Islet of Langerhans (tissue), 1 donor: ENCODE data around the gene RABL6.

Source experiments
- FAIRE-seq: peaks from one replicate; lab custom pipeline; 2011; peaks lifted over from hg19 to GRCh38; lab: Jason Lieb, UNC

The RABL6 gene

GRCh38 chr9:136847088-136847825 lies 39.5 kb downstream of the RABL6 start:
- no peak for FAIRE-seq

- no peak for FAIRE-seq
Observed at GRCh38 chr9:136847826-136848392, 40.2 kb downstream of the RABL6 start.

- FAIRE-seq: no peak
Observed at GRCh38 chr9:136848393-136849037, 40.8 kb downstream of the RABL6 start.

- peak; percentile 98 for FAIRE-seq
Observed at GRCh38 chr9:136849038-136849959, 41.6 kb downstream of the RABL6 start, which contains the start of gene PHPT1. Gene PHPT1 (plus strand): TSS chr9:136849409. CDS start chr9:136849431, 22 bp downstream.

- no peak for FAIRE-seq
Observed at GRCh38 chr9:136849960-136850865, 42.5 kb downstream of the RABL6 start.

DNA sequence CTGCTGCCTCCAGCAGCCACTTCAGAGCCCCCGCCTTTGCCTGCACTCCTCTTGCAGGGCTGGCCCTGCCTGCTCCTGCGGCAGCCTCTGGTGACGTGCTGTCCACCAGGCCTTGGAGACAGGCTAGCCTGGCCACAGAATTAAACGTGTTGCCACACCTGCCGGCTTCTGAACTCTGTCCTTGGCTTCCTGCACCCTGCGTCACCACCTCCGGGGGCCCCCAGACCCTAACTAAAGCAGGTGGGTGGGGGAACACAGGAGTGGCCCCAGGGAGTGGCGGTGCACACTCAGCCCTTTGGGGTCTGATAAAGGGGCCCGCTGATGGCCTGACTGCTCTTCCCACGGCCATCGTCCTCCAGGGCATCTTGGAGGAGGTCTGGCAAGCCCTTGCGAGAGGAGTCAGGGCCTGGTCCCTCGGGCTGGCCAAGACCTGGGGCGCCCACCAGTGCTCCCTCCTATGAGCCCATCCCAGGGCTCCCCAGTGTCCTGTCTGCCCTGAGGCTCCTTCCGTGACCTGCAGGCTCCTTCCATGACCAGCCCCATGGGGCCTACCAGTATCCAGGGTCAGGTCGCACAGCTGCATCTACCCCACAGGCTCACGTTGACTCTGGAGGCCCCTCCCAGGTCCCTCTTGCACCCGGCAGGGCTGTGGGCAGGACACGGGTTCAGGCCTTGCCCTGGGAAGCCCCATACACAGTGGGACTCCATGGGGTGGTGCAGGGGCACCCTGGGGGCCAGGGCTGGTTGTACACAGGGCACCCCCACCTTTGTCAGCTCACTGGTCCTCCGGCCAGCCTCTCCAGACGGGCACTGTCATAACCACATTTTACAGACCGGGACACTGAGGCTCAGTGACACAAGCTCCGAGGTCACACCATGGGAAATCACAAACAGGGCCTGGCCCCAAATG lies 43.4 kb downstream of the RABL6 start:
- no peak for FAIRE-seq

- no peak for FAIRE-seq
Observed at GRCh38 chr9:136851941-136852663, 44.4 kb downstream of the RABL6 start, which contains the start of gene MAMDC4. Gene MAMDC4 (plus strand): TSS chr9:136852346. CDS start chr9:136852417, 71 bp downstream.

DNA sequence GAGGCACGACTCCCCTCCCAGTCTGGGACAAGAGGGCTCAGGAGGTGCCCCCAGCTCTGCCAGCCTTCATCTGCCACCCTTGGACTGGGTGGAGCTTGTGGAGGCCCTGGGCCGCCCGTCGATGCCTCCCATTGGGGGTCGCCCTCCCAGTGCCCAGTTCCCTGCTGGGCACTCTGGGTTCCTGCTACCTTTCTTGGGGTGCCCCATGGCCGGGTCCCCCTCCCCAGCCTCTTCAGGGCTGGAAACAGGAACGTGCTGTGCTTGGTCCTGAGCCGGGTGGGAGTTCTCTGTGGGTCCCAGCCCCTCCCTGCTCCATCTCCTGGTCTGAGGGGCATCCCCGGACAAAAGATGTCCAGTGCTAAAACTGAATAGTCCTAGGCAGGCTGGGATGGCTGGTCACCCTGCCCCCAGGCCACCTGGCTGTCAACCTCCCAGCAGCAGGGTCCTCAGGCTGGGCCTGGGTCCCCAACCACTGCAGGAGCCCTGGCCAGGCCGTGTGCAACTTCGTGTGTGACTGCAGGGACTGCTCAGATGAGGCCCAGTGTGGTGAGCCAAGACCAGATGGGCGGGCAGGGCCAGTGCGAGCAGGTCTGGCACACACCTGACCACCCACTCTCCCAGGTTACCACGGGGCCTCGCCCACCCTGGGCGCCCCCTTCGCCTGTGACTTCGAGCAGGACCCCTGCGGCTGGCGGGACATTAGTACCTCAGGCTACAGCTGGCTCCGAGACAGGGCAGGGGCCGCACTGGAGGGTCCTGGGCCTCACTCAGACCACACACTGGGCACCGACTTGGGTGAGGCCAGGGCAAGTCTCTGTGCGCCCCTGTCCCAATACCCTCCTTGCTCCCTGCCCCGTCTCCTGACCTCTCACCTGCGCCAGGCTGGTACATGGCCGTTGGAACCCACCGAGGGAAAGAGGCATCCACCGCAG lies 45.2 kb downstream of the RABL6 start:
- FAIRE-seq: no peak

DNA sequence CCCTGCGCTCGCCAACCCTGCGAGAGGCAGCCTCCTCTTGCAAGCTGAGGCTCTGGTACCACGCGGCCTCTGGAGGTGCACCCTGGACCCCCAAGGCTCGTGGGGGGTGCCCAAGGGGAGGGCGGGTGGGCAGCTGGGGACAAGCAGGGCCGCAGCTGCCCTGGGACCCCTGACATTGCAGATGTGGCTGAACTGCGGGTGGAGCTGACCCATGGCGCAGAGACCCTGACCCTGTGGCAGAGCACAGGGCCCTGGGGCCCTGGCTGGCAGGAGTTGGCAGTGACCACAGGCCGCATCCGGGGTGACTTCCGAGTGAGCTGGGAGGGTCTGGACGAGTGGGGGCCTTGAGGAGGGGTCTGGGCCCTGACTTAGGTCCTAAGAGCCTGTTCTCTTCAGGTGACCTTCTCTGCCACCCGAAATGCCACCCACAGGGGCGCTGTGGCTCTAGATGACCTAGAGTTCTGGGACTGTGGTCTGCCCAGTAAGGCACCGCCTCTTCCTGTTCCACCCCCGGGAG lies 45.9 kb downstream of the RABL6 start:
- no peak for FAIRE-seq

DNA sequence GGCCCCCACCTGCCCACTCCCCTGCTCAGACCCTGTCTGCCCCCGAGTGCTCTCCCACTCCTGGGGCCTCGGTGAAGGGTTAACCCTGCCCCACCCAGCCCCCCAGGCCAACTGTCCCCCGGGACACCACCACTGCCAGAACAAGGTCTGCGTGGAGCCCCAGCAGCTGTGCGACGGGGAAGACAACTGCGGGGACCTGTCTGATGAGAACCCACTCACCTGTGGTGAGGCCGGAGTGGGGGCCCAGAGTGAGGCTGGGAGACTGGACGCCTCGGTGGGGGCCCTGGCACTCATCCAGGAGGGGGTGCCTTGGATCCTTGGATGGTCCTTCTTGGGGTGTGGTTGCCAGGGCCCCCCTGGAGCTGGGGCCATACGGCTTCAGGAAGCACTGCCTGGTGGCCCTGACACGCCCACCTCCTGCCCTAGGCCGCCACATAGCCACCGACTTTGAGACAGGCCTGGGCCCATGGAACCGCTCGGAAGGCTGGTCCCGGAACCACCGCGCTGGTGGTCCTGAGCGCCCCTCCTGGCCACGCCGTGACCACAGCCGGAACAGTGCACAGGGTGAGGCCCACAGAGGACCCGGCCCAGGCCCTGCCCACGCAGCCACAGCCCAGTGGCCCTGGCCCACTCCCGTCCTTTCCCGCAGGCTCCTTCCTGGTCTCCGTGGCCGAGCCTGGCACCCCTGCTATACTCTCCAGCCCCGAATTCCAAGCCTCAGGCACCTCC lies 46.5 kb downstream of the RABL6 start:
- FAIRE-seq: no peak

- no peak for FAIRE-seq
Observed at GRCh38 chr9:136854842-136855460, 47.2 kb downstream of the RABL6 start.

DNA sequence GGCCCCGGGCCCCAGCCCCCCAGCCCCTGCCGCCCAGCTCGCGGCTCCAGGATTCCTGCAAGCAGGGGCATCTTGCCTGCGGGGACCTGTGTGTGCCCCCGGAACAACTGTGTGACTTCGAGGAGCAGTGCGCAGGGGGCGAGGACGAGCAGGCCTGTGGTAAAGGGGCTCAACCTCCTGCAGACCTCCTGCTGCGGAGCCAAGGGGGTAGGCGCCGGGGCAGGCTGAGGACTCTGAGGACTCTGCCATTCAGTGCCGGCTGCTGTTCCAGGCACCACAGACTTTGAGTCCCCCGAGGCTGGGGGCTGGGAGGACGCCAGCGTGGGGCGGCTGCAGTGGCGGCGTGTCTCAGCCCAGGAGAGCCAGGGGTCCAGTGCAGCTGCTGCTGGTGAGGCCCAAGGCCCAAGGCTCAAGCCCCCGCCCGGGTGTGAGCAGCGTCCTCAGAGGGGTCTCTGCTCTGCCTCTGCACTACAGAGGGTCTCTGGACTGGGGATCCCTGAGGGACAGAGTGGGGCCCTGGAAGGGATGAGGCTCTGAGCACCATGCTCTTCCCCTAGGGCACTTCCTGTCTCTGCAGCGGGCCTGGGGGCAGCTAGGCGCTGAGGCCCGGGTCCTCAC lies 47.8 kb downstream of the RABL6 start:
- no peak for FAIRE-seq

- no peak for FAIRE-seq
Observed at GRCh38 chr9:136856079-136856476, 48.3 kb downstream of the RABL6 start.

DNA sequence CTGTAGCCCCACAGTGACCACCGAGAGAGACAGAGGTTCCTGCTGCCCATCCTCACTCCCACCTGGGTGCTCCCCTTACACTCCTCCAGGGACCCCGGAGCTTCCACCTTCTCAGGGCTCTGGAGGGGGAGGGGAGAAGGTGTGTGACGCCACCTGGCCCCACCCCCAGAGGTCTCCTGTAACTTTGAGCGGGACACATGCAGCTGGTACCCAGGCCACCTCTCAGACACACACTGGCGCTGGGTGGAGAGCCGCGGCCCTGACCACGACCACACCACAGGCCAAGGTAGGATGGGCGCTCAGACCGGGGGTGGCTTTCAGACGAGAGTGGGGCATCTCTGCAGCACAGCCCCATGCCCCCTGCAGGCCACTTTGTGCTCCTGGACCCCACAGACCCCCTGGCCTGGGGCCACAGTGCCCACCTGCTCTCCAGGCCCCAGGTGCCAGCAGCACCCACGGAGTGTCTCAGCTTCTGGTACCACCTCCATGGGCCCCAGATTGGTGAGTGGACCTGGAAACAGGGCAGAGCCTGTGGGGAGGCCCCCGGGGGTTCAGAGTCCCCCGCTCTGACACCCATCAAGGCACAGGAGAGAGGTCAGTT lies 48.9 kb downstream of the RABL6 start:
- FAIRE-seq: no peak

- no peak for FAIRE-seq
Observed at GRCh38 chr9:136857166-136857565, 49.4 kb downstream of the RABL6 start.
